Uterus (tissue), 4 donors: ENCODE results near the gene KCNJ3. TPM values are rescaled to one million over a fixed set of nuclear protein-coding genes. Genes with fewer than 3 reads are reported as not detected.

Experiments
- DNase-seq, 2 donors: peaks; one replicate each; pipeline ENCODE4 v3.0.0-alpha.2; 2019 to 2020
- H3K27ac ChIP-seq, 2 donors: fragments of 200-600 bp; sonication (generic); 1 replicate in 1 of 2; 2 replicates in 1 of 2; pipeline ENCODE4 v1.5.1; 2016 to 2018
- H3K27me3 ChIP-seq, 2 donors: fragments of 200-600 bp; sonication (generic); one replicate each; pipeline ENCODE4 v1.5.1; 2018 to 2019; ENCODE audit warnings: control low read depth in 1 of 2
- H3K36me3 ChIP-seq, 2 donors: fragments of 200-600 bp; sonication (generic); one replicate each; pipeline ENCODE4 v1.5.1; 2019; ENCODE audit warnings: control low read depth in 1 of 2
- H3K4me1 ChIP-seq, 2 donors: fragments of 200-600 bp; sonication (generic); one replicate each; pipeline ENCODE4 v1.5.1; 2018 to 2019; ENCODE audit warnings: control low read depth in 1 of 2
- H3K4me3 ChIP-seq, 2 donors: fragments of 200-600 bp; sonication (generic); 1 replicate in 1 of 2; 2 replicates in 1 of 2; pipeline ENCODE4 v1.5.1; 2018 to 2019; ENCODE audit warnings: mild to moderate bottlenecking in 1 of 2
- H3K9me3 ChIP-seq, 2 donors: fragments of 200-600 bp; sonication (generic); one replicate each; pipeline ENCODE4 v1.5.1; 2019; ENCODE audit warnings: control low read depth in 1 of 2
- POLR2A ChIP-seq, 2 donors: fragments of 450-650 bp; IDR thresholded peaks; one replicate each; pipeline ENCODE4 v1.6.1; 2016; ENCODE audit warnings: antibody characterized with exemption in 2 of 2, mild to moderate bottlenecking in 1 of 2, moderate library complexity in 1 of 2
- intact Hi-C: fragments of 100-400 bp; cut with DNase I; formaldehyde crosslinking; loops from one replicate; pipeline ENCODE4 v1.15.1; 2023; ENCODE audit warnings: low total_unique reads
- total RNA-seq, 4 donors: library from RNA; depleted of rRNA in 3 of 4; stranded (reverse); fragments of >200 nt in 3 of 4; gene quantifications; one replicate each; pipeline versions ENCODE4 v1.1.0 to v1.2.4, GENCODE V29; 2014 to 2023
- TF ChIP-seq, protein P1 (sequence below), 4 experiments: fragments of 200-600 bp in 2 of 4; fragments of 450-650 bp in 2 of 4; sonication (generic) in 2 of 4; IDR thresholded peaks; one replicate each; pipeline ENCODE4 v1.5.1; 2016 to 2019; ENCODE audit warnings: antibody characterized with exemption in 4 of 4, mild to moderate bottlenecking in 2 of 4, moderate library complexity in 1 of 4
- donor health status: DM: yes; HTN: yes; CAD: no.

KCNJ3 gene
- total RNA-seq, 4 donors from 2014 or later = 0.69 to 0.91 TPM; not detected in 2

DNA sequence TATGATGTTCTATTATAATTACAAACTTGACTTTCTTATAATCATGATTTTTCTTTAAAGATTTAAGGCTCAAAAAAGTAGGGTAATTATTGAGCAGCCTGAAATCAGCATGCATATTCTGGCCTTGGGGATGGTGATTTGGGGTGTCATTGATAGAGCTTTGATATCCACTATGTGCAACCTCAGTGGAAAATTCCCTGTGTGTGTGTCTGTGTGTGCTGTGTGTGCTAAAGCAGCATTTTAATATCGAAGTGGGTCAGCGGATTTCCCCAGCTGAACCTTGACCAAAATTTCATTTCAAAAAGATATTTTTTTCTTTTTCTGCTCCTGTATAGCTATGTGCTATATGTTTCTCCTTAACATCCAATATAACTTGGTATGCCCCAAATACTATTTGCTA is 11.6 kb downstream of the KCNJ3 start:
- no peak overlapping the region for H3K4me3 ChIP-seq
- DNase-seq = no peak
- intact Hi-C loops = no loop called here
- H3K9me3 ChIP-seq = no peaks in the 10 kb centered on the region
- H3K4me1 ChIP-seq = no peaks in the 10 kb centered on the region
- TF ChIP-seq, protein P1, sequence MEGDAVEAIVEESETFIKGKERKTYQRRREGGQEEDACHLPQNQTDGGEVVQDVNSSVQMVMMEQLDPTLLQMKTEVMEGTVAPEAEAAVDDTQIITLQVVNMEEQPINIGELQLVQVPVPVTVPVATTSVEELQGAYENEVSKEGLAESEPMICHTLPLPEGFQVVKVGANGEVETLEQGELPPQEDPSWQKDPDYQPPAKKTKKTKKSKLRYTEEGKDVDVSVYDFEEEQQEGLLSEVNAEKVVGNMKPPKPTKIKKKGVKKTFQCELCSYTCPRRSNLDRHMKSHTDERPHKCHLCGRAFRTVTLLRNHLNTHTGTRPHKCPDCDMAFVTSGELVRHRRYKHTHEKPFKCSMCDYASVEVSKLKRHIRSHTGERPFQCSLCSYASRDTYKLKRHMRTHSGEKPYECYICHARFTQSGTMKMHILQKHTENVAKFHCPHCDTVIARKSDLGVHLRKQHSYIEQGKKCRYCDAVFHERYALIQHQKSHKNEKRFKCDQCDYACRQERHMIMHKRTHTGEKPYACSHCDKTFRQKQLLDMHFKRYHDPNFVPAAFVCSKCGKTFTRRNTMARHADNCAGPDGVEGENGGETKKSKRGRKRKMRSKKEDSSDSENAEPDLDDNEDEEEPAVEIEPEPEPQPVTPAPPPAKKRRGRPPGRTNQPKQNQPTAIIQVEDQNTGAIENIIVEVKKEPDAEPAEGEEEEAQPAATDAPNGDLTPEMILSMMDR (IDR thresholded peaks at IDR 0.05) = no peak
- no peak for TF ChIP-seq POLR2A (IDR thresholded peaks at IDR 0.05)
- no peaks in the 10 kb centered on the region for H3K27me3 ChIP-seq
- H3K27ac ChIP-seq = no peak overlapping the region
- H3K36me3 ChIP-seq = no peaks in the 10 kb centered on the region

DNA sequence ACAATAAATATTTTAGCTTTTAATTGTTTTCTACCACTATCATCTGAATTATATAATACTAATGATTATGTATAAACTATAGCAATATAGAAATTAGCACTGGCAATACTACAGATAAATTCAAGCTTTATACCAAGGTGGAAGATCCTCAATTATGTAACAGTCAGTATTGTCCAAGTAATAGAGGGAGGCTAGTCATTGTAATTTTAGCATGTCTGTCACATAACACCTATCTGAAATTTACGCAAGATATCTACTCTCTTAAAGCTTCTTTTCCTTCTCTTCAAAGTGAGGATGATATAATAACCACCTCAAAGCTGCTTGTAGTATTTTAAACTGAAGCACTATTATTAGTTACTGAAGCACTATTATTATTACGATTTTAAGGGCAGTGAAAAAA is 12.2 kb downstream of the KCNJ3 start:
- no peaks in the 10 kb centered on the region for H3K4me1 ChIP-seq
- no peaks in the 10 kb centered on the region for H3K9me3 ChIP-seq
- DNase-seq = no peak
- no peak overlapping the region for H3K4me3 ChIP-seq
- intact Hi-C loops = no loop called here
- no peaks in the 10 kb centered on the region for H3K27me3 ChIP-seq
- H3K27ac ChIP-seq = no peak overlapping the region
- TF ChIP-seq, protein P1 (IDR thresholded peaks at IDR 0.05) = no peak
- no peaks in the 10 kb centered on the region for H3K36me3 ChIP-seq

DNA sequence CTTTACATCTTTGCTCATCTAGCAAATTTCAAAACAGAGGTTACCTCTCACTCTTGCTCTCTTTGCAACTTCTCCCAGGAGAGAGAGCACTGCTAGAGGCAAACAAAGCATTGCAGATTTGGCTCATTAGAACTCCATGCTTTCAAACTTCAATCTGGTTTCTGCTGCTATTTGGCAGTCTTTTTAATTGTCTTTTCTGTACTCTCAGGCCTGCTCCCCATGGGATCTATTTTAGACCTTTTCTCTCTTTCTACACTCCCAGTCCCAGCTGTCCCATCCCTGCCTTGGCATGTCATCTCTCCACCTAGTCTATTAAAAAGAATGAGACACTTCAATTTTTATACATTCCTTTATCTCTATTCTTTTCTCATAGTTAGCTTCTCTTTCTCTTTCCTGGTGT is 15.2 kb downstream of the KCNJ3 start:
- no peak for TF ChIP-seq POLR2A (IDR thresholded peaks at IDR 0.05)
- TF ChIP-seq, protein P1 (IDR thresholded peaks at IDR 0.05) = no peak
- intact Hi-C loops = no loop called here
- DNase-seq = no peak
- no peaks in the 10 kb centered on the region for H3K4me1 ChIP-seq
- H3K27ac ChIP-seq = no peak overlapping the region
- no peaks in the 10 kb centered on the region for H3K27me3 ChIP-seq
- no peaks in the 10 kb centered on the region for H3K36me3 ChIP-seq
- no peaks in the 10 kb centered on the region for H3K9me3 ChIP-seq
- no peak overlapping the region for H3K4me3 ChIP-seq

DNA sequence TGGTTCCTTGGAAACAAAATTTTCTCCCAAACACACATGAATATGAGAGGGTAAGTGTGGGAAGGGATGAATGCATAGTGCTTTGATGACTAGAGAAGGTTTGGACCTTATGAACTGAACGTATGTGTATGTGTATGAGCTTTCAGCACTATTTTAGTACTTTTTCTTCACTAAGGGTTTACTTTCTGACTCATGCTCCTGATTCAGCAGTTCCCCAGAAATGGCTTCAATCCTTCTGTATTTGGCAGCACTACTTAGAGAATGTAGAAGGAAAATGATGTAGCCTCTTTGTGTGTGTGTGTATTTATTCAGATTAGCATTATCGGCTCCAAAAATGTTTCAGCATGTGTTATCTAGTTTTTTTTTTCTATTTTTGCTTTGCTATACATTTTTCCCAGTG is 22.2 kb downstream of the KCNJ3 start:
- intact Hi-C loops = no loop called here

DNA sequence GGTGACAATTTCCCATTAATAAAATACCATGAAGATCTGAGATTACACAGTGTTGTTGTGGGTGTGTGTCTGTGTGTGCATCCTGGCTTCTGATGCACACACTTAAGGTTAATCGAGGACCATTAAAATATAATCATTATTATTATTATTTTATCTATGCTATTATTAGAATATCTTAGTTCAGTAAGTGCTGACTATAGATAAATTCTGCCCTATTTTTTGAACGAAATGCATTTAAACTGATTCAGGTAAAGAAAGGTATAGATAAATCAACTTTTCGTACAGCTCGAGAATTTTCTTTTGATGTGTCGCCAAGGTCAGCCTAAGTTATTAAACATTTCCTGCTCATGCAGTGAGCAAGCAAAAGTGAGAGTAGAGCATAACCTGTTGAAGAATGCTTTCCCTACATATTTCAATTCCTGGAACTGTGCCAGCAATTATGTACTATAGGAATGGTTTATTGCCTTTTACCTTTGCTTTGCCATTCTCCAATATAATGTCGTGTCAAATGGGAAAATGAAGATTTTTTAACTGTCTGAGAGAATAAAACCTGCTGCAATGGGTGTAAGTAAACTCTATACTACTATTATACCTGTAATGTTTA is 25.8 kb downstream of the KCNJ3 start:
- Histone ChIP-seq H3K27me3 (no peaks in the 10 kb centered on the region), H3K36me3 (no peaks in the 10 kb centered on the region), H3K4me1 (no peaks in the 10 kb centered on the region), H3K4me3 (no peak overlapping the region), H3K9me3 (no peaks in the 10 kb centered on the region), H3K27ac (no peak overlapping the region)
- TF ChIP-seq, protein P1 (IDR thresholded peaks at IDR 0.05) = no peak
- TF ChIP-seq POLR2A (IDR thresholded peaks at IDR 0.05) = no peak
- intact Hi-C loops = no loop called here
- no peak for DNase-seq

More for the DNA sequence above, 22.2 kb downstream of the KCNJ3 start:
- Histone ChIP-seq H3K4me3 (no peak overlapping the region), H3K4me1 (no peaks in the 10 kb centered on the region), H3K27ac (no peak overlapping the region), H3K27me3 (no peaks in the 10 kb centered on the region), H3K36me3 (no peaks in the 10 kb centered on the region), H3K9me3 (no peaks in the 10 kb centered on the region)
- no peak for DNase-seq
- TF ChIP-seq, protein P1 (IDR thresholded peaks at IDR 0.05) = no peak
- no peak for TF ChIP-seq POLR2A (IDR thresholded peaks at IDR 0.05)
